ENCODE results near the gene RPS26.
"Not testable (repeated sequence)": the region's sequence is repeated elsewhere in the genome, so short reads cannot be mapped to it uniquely, and the experiment has no call there.

The RPS26 gene

GRCh38 chr12:56041552-56042429, at the start of gene RPS26:
RPS26 (plus strand) TSS chr12:56041918; CDS start chr12:56042167, 249 bp downstream.
- DNase-seq = peak; percentile 98

- no peak for DNase-seq
Measured at GRCh38 chr12:55993230-55993853, 48.4 kb upstream of the RPS26 start.

DNA sequence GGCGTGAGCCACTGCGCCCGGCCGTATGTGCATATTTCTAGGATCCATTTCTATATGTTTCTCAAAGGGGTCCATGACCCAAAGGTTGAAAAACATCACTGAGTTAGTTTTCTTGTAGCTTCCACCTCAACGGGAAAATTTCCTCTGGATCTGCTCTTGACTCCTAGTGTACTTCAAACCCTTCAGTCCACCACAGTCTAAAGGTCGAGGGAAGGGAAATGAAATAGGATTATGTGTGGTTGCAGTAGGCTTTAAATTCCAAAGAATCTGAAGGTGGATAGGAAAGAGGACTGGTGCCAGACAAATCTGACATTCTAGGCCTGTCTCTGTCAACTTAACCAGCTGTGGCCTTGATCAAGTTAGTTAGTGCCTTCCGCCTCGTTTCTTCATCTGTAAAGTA, 46.4 kb upstream of the RPS26 start:
- no peak for DNase-seq

DNA sequence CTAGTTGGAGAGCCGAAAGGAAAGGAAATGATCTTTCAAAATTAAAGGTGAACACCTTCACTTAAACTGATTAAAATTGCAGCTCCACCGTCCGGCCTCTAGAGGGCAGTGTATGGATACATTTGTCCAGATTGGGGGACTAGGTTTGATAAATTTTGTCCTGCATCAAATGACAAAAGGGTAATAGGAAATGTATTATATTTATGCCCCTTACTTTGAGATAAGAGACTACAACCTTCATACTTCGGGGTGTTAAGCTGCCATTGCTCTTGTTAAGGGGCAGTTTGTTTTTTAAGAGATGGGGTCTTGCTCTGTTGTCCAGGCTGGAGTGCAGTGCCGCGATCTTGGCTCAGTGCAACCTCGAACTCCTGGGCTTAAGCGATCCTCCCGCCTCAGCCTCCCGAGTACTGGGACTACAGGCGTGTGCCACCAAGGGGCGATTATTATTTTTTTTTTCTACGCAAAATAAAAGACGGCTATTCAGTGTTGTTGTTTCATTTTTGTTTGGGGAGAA, 45.5 kb upstream of the RPS26 start:
- peak; percentile 84 for DNase-seq

DNA sequence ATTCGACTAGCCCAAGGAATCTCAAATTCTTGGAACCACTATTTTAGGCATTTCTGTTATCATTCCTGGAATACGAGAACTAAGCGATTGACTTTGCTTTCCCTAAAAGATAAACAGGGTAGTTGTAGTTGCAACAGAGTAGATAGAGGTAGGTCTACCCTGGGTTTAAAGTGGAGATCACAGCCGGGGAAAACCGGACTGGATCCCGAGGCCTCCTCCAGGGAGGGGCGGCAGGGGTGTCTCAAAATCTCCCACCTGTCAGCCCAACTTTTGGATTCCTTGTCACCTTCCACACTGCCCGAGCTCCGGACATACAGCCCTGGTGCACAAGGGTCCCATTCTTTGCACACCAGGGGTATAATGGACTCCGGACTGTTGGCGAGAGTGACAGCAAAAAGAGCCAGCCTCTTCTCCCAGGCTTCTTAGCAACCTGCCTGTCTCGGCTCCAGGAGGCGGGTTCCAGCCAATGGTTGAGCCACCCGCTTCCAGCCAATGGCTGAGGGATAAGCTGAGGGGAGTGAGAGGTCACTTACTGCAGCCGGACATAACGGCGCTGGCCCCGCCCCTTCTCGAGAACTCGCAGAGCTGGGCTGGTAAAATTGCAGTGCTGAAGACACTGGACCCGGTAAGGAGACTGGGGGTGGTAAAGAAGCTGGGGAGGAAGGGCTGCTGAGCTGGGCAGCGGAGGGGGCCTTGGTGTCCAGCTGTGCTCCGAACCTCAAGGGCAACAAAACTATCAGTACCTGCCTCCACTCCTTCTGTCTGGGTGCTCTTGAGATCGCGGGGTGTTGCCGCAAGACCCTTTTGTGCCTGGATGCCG, 44.8 kb upstream of the RPS26 start, which contains the start of gene SUOX:
SUOX (plus strand) TSS at position 562 of the 820 bp plus-strand sequence. CDS start 4,946 bp downstream, outside the sequence.
- peak; percentile 49 for DNase-seq

GRCh38 chr12:55997535-55997859, 44.2 kb upstream of the RPS26 start:
- no peak for DNase-seq

DNA sequence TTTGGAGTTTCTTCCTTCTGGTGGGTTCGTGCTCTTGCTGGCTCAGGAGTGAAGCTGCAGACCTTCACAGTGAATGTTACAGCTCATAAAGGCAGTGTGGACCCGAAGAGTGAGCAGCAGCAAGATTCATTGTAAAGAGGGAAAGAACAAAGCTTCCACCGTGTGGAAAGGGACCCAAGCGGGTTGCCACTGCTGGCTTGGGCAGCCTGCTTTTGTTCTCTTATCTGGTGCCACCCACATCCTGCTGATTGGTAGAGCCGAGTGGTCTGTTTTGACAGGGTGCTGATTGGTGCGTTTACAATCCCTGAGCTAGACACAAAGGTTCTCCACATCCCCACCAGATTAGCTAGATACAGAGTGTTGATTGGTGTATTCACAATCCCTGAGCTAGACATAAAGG, 42.2 kb upstream of the RPS26 start:
- DNase-seq = peak; percentile 14

GRCh38 chr12:55999999-56000540, 41.6 kb upstream of the RPS26 start:
- not testable (repeated sequence) for DNase-seq

DNA sequence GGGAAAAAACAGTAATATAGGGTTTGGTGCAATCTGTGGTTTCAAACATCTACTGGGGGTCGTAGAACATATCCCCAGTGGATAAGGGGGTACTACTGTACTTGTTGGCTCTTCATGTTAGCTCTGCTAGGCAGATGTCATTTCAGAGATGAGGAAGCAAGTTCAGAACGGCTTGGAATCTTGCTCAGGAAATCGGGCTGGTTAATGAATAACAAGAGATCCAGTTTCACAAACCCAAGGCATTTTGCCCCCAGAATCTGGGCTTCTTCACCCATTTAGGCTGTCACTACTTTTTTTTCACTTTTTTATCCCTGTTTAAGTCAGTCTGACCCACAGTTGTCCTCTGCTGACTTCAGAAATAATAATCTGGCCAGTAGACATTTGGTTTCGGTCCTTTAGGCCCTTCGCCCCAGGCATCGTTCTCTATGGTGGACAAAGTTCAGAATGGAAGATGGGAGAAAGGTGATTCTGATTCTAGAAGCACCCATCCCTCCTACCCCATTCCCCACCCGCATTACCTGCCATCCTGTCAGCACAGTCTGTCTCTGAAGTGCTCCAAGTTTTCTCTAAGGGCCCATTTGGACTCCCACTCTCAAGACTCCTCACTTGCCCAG, 40.1 kb upstream of the RPS26 start:
- no peak for DNase-seq

- not testable (repeated sequence) for DNase-seq
Measured at GRCh38 chr12:56003376-56003775, 38.3 kb upstream of the RPS26 start.

DNA sequence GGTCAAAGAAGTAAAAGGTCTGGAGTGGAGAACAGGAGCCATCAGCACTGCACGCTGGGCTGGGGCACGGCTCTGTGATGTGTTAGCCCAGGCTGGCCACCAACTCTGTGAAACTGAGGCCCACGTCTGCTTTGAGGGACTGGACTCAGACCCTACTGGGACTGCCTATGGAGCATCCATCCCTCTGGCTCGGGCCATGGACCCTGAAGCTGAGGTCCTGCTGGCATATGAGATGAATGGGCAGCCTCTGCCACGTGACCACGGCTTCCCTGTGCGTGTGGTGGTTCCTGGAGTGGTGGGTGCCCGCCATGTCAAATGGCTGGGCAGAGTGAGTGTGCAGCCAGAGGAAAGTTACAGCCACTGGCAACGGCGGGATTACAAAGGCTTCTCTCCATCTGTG, 37.5 kb upstream of the RPS26 start:
- DNase-seq = no peak

- peak; percentile 70 for DNase-seq
Measured at GRCh38 chr12:56007564-56008559, 33.9 kb upstream of the RPS26 start.

GRCh38 chr12:56010111-56010570, 31.6 kb upstream of the RPS26 start:
- DNase-seq = no peak

DNA sequence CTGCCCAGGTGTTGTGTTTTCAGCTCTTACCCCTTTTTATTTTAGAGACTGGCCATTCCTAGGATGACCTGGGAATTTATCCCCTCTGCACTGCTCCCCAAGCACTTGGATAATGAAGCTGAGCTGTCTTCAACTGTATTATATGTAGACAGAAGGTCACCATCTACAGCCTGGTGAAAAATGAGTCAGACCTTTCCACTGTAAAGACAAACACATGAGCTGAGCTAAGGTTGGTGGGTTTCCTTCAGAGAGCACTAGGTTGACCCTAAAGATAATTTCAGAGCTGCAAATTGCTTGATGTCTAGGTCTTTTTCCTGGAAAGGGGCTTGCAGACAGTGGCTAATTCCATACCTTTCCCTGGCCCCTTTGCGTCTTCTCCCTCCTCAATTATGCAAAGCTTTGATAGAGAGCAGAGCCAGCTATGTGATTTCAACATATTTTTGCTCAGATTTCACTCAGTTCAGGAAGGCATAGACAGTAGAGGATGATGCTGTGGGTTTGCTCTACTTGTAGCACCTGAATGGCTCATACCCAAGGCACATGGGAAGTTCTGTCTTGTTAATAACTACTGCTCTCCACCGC, 30.1 kb upstream of the RPS26 start:
- DNase-seq = no peak

- DNase-seq = no peak
Measured at GRCh38 chr12:56013482-56013881, 28.2 kb upstream of the RPS26 start.

DNA sequence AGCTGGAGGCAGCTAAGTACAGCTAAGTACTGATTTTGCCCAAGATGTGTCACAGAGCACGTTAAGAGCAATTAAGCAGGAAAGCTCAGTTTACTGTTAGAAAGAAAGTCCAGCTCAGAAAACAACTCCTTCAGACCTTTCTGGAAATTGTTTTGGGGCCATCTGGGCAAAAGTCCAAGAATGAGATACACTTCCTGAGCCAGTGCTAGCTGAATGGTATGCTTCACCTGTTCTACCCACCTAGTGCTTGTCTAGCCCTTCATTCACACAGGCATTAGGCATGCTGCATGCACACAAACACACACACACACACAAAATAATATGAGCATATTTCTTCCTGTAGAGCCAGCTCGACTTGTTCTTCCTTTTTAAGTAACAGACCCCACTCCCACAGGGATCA, 27.5 kb upstream of the RPS26 start:
- no peak for DNase-seq

- DNase-seq = no peak
Measured at GRCh38 chr12:56017181-56017580, 24.5 kb upstream of the RPS26 start.

- no peak for DNase-seq
Measured at GRCh38 chr12:56018356-56018755, 23.4 kb upstream of the RPS26 start.

DNA sequence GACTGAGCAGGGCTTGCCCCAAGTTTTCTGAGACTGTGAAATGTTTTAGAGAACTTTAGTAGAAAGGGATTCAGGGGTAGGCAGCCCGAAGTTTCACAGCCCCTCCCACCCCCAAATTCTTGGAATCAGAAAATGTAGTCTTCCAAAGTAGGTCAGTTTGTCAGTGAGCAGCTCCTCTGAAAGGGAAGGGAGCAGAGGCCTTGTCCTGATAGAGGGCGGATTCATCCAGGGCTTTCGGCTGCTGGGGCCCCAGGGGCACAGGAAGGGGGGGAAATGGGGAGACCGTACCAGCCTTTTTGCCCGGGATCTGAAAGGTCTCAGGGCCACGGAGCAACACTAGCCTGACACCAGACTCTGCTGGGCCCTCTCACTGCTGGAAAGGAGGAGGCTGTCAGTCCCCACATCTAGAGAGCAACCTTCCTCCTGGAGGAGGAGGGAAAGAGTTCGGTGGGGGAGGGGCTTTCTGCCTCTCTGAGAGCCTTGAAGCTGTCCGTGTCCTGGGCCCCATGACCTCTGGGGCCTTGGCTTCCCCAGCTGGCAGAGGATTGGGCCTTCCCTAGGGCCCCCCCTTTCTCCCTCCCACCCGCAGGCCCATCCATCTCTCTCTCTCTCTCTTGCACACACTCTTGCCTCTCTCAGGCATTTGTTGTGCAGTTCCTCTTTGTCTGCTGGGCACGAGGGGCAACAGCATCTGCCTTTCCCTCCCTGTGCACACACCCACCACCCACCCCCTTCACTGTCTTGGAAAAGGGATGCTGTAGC, 21.1 kb upstream of the RPS26 start, which contains the start of gene IKZF4:
IKZF4 (plus strand) TSS at position 621 of the 762 bp plus-strand sequence. CDS start 451 bp downstream, outside the sequence.
- peak; percentile 25 for DNase-seq
